Right renal pelvis (tissue), 4 donors: ENCODE measurements around the gene AHSP. TPM values are rescaled to one million over a fixed set of nuclear protein-coding genes. Genes with fewer than 3 reads are reported as not detected.
A peak's percentile ranks its signal among the peaks of the same experiment; 100 is the strongest.
"Not testable (repeated sequence)": the region's sequence is repeated elsewhere in the genome, so short reads cannot be mapped to it uniquely, and the experiment has no call there.

ENCODE experiments used
- DNase-seq, 4 donors: peaks; one replicate each; pipeline ENCODE4 v3.0.0-alpha.2; 2013; ENCODE audit warnings: low read depth in 4 of 4, low spot score in 3 of 4, missing footprints in 1 of 4
- polyA plus RNA-seq, 4 donors: library from polyadenylated mRNA; unstranded; fragments of 120-200 nt; gene quantifications; one replicate each; pipeline ENCODE4 v1.2.1, GENCODE V29; 2013; ENCODE audit not compliant: insufficient read length in 4 of 4

Gene AHSP
- polyA plus RNA-seq, 4 donors: 5.9 to 7.6 (median 6.9) TPM

DNA sequence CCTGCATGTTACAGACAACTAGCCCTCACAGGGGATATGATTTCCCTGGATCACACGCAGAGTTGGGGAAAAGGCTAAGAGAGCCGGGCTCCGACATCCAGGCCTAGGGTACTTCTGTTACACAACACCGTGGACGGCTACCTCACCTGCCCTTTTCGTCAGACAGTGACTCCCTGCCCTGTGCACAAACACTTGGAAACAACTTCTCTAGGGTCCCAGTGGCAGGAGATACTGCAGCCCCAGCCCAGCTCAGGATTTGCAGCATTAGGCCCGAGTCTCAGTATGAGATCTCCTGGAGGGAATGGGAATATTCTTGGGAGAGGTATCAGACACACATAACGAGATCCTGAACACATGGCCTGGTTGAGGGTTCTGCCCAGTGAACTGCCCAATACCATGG lies 27.8 kb upstream of the AHSP start:
- DNase-seq: no peak

GRCh38 chr16:31501226-31501965 lies 26.3 kb upstream of the AHSP start:
- DNase-seq: no peak

GRCh38 chr16:31501966-31502348 lies 25.7 kb upstream of the AHSP start:
- no peak for DNase-seq

DNA sequence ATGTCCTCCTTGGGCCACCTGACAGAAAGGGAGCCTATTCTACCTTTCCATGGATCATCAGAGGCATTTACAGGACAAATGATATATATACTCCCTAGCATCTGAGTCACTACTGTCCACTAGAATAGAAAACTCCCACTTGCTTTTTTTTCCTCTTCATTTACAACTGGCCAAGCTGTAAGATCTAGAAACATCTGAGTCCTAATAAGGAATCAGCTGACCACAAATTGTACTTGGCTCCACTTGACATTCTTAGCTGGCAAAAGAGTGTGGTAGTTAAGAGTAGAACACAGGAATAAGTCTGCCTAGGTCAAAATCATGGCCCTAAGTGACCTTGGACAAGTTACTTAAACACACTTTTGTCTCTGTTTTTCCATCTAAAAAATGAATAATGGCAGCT lies 24.7 kb upstream of the AHSP start:
- DNase-seq: no peak

- DNase-seq: not testable (repeated sequence)
These were observed 24.1 kb upstream of the AHSP start for GRCh38 chr16:31503555-31503954.

GRCh38 chr16:31504159-31504558 lies 23.5 kb upstream of the AHSP start:
- no peak for DNase-seq

DNA sequence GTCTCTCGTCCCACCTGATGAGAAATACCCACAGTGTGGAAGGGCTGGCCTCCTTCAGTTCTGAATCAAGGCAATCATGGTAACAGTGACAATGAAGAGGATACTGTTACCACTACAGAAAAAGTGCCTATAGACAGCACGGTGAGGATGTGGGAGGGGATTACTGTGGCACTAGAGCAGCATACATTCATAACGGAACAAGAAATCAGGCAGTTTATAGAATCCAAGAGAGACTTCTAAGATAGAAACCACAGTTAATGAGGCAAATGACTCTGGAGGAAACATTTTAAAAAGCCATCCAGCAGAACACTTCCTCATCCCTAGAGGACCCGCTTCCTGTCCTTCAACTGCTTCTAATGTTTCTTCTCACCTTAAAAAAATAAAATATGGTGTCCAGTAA lies 22.2 kb upstream of the AHSP start:
- no peak for DNase-seq

- DNase-seq: no peak
These were observed 20.1 kb upstream of the AHSP start for GRCh38 chr16:31507617-31507928.

DNA sequence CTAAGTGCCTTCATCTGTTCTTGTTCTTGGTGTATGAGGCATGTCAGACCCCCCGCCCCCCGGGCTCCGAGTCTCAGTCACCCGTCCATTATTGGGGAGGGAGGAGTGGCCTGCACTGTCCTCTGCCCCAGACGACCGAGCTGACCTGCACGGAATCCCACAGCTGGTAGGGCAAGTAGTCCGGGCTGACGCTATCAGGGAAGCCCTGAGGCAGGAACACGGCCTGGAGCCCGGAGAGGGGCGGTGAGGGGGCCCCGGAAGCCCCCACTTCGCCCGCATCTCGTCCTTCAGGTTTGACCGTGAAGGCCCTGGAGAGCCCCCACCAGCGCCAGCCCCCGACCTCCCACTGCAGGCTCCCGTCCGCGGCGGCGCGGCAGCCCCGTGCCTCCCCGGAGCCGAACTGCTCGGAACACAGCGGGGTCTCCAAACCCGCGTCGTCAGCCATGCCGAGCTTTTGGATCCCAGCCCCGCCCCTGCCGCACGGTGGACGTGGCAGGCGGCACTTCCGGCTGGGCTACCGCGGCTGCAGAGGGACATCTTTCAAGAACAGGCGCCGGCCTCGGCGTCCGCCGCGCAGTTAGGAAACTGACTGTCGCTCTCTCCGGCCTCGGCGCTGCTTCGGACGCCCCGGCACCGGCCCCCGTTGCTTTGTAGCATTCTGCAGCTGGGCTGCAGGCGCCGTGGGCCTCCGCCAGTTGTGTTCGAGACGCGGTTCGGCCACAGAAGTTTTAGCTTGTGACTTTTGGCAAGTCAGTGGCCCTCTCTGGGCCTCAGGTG lies 19.6 kb upstream of the AHSP start, which contains the start of gene RUSF1:
Gene RUSF1, minus strand, starts transcription at position 463 of the 777 bp plus-strand sequence. Its CDS starts 18 bp downstream, at position 445.
- DNase-seq: peak; percentile 83 to 84 (median 84)

GRCh38 chr16:31508706-31509195 lies 18.9 kb upstream of the AHSP start:
- DNase-seq: no peak

DNA sequence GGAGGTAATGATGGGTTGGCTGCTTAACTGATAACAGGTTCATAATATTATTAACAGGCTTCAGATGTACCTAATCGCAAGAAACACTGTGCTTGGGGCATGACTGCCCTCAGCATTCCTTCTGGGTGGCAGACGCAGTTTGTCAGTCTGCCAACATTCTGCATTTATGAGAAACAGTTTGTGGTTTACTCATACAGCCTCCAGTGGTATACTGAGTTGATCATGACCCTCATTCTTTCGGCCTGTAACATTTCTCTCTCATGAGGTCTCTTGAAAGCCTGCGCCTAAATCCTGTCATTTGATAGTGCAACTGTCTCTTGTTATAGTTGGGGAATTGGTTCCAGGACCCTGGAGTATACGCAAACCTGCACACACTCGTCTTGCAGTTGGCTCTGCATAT lies 14.6 kb upstream of the AHSP start:
- DNase-seq: no peak

GRCh38 chr16:31513884-31514283 lies 13.8 kb upstream of the AHSP start:
- DNase-seq: no peak

DNA sequence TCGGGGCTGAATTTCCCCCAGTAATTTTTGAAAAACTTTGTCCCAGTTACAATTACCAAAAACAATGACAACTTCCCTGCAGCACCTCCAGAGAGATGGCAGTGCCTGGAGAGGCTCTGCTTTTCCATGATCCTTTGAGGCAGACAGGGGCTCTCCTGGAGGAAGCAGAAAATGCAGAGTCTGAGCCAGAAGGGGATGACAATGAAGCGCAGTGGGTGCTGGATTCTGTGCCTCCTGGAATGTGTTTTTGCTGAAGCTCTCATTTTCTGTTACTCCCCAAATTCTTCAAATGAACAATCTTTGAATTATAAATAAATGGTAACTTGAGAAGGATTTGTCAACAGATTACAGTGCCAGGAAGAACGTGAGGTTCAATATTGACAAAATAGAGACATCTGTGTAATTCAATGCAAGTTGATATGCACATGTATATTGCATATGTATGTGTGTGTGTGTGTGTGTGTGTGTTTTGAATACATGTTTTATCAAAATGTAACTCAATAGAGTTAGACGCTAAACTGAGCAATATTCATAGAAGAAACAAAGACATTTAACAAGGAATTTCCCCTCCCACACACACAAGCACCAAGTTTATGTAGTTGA lies 9.8 kb upstream of the AHSP start:
- DNase-seq: no peak

- no peak for DNase-seq
These were observed 7.8 kb upstream of the AHSP start for GRCh38 chr16:31519759-31520431.

DNA sequence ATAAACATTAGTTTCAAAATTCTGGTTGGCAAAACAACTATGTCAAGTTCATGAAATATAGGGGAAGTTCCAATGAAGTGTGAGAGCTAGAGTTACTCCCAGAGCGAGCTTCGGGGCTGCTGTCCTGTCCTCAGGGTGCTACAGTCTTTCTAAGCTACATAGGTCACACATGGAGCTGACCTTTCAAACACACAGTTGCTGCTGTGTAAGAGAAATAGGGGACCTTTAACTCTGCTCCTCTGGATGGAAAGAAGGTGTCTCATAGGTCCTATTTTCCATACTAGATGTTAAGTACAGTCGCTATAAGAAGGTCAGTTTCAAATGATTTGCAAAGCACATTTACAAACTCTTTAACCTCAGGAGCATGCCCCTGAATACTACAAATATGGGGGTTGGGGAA lies 6.3 kb upstream of the AHSP start:
- no peak for DNase-seq

GRCh38 chr16:31522071-31522470 lies 5.6 kb upstream of the AHSP start:
- no peak for DNase-seq

- DNase-seq: not testable (repeated sequence)
These were observed 3.9 kb upstream of the AHSP start for GRCh38 chr16:31523768-31524167.

DNA sequence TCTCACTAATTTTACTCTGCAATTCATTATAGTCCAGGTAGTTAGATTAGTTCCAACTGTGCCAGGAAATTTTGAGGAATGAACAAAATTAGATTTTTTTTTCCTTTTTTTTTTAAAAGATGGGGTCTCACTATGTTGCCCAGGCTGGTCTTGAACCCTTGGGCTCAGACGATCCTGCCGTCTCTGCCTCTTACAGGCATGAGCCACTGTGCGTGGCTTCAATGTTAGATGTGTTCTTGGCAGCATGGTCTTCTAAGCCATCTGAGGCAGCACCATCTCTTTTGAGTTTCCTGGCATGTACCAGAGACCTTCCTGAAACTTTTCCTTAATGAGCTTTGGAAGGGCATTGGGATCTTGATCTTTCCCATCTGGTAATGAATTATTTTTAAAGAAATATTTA lies 2.6 kb upstream of the AHSP start:
- no peak for DNase-seq

GRCh38 chr16:31528523-31529107 lies 915 bp downstream of the AHSP start:
- no peak for DNase-seq

GRCh38 chr16:31529108-31529936 lies 1.6 kb downstream of the AHSP start:
- no peak for DNase-seq
